ENCODE measurements around the gene COBLL1.

COBLL1 gene

DNA sequence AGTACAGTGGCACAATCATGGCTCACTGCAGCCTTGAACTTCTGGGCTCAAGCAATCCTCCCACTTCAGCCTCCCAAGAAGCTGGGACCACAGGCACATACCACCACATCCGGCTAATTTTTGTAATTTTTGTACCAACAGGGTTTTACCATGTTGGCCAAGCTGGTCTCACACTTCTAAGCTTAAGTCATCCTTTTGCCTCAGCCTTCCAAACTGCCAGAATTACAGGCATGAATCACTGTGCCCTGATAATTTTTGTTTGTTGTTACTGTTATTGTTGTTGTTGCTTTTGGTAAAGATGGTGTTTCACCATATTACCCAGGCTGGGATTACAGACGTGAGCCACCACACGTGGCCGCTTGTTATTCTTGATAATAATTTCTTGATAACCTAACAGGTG is 10.5 kb upstream of the COBLL1 start:
- DNase-seq (ENCODE audit: low read depth), result no peak

DNA sequence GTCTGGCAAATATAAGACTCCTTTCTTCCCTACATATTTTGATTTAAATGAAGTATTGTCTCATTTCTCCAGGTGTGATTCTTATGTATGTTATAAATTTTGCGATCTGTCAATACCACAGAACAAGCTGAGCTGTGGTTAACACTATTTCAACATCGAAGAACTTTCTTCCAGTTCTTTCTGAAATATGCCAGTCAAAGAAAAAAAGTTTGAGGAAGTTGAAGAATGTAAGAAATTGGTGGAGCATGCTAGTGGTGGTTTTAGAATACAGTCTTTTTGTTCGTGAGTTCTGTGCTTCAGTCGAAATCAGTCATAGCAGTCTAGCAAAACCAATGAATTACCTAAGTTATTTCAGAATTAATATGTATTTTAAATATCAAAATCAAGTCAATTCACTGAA is 8.6 kb upstream of the COBLL1 start:
- no peak for DNase-seq (ENCODE audit: low read depth)

DNA sequence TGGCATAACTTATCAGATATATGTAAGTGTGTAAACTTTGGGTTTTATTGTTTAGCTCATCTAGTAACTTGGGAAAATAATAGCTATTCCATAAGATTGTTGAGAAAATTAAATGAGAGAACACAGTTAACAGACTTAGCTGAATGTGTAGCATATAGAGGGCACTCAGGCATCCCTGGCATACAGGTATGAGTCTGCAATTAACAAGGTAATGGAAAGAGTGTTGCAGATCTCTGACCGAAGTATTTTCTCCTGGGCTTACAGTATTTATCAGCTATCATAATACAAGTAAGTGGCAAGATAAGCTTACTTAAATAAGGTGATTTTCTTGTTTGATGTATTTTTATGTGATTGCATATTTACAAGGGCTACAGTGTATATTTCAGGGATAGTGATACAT is 7.9 kb upstream of the COBLL1 start:
- no peak for DNase-seq (ENCODE audit: low read depth)

DNA sequence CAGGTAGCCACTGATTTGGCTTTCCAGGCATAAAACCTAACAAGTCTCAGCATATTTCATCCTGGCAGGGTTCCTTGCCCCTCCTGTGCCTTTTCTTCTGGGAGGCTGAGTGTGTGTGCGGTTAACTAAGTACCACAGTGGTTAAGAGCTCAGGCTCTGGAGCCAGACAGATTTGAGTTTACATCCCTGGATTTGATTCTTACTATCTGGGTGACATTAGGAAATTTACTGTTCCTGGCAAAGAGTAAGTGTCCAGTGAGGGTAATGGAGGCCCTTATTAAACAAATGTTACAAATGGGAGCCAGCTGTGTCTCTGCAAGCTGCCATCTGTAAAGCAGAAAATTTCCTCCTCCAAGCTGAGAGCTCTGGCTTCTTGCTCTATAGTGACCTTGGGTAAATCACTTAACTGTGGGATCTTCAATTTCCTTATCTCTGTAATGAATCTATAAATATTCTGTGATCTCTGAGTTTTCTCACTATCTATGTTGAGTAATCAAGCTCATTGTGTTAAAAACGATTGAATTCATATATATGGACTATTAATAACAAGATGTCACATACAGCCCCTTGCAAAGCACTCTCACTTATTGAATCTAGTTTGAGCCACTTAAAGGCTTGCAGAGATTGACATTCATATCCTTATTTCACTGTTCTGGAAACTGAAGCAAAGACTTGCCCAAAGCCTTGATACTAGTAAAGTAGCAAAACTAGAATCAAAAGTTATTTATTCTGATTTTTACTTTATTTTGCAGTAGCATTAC is 6.5 kb upstream of the COBLL1 start:
- no peak for DNase-seq (ENCODE audit: low read depth)

DNA sequence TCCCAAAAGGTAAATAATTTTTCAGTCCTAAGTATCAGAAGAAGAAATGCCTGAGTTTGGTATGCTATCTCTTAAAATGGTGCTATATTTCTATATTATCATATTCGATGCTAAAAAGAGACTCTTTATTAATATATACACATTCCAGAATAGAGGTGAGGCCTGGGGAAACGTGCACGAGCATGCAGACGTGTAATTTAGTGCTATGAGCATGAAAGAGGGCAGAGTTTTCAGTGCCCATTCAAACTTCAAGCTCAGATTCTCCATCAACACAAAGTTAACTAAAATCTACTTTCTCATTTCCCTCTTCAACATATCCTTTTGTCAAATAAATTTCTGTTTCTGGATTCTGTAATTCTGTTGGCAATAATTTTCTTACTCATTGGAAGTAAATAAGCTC is 5.7 kb upstream of the COBLL1 start:
- DNase-seq (ENCODE audit: low read depth), result no peak

DNA sequence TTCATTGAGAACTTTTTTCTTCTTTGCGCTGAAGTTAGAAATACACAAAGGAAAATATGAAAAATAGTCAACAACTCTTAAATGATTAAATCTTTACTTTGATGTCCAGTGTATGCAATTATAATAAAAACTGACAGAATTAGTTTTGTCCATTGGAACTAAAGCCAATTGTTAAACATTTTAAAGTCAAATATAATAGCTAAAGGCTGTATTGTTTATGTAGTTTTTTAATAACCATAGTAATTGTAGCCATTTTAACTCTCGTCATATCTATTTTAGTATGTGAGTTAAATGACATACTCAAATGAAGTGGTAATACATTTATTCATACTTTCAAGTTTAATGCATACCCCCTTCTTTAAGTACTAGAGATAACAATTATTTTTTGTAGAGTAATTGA is 4.7 kb upstream of the COBLL1 start:
- DNase-seq (ENCODE audit: low read depth), result no peak

DNA sequence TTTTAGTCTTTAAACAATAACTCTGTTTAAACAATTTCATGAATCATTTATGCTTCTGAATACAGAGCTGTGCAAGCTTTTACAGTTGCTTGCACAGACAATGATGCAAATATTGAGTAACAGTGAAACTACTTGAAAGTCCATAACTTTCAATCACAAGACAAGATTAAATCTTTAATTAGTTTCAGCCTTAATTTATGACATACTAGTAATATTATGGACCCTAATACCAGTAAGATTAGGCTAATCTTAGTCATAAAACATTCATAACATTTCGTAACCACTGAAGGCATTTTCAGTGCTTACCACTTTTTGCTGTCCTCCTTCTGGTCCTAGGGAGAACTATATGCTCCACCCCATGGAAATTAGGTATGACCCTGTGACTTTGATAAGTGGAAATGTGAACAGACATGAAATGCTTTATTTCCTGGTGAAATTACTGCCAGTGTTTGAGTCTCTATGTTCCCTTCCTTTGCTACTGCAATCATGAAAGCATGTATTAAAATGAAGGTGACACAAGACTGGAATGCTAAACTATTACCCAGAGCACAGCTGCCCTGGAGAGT is 1.8 kb upstream of the COBLL1 start:
- DNase-seq (ENCODE audit: low read depth), result no peak

DNA sequence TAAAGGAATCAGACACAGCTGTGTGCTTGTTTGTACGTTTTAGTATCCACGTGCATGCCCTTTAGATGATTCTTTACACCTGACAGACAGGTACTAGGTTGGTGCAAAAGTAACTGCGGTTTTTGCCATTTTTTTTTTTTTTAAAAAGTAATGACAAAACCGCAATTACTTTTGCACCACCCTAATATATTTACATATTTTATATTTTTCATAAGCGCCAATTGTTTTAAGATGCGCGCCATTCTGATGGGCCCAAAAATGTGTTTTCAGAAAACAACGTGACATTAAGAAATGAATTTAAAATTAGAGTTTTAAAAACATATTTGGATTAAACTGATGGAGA is 972 bp upstream of the COBLL1 start:
- DNase-seq (ENCODE audit: low read depth), result no peak

DNA sequence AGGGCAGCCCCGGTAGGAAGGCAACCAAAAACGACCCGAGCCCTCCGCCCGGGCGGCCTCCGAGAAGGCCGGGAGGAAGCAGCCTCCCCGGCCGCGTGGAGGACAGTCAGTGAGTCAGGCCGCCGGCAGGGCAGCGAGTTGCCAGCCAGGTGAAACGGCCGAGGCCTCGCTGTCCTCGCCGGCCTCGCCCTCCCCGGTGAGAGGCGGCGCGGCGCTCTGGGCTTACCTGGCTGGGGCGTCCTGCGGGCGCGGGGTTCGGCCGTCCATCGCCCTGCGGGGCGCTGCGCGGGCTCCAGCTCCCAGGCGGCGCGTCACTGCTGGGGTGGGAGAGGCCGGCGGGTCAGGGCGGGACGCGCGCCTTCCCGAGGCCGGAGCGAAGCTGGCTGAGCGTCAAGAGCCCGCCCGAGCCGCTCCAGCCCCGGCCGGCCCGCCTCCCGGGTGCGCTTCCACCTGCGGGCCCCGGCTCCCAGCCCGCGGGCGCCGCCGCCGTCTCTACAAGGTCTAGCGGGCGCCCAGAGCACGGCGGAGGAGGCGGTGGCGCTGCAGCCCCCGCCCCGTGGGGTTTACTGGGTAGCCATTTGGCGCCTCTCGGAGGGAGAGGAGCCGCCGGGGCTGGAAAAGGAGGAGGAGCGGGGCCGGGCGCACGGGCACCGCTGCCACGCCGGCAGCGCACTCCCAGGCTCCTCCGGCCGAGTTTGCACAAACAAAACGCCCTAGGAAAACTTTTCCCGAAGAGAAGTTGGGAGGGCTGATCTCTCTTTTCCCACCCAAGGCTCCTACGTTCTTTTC is 499 bp downstream of the COBLL1 start:
- no peak for DNase-seq (ENCODE audit: low read depth)

DNA sequence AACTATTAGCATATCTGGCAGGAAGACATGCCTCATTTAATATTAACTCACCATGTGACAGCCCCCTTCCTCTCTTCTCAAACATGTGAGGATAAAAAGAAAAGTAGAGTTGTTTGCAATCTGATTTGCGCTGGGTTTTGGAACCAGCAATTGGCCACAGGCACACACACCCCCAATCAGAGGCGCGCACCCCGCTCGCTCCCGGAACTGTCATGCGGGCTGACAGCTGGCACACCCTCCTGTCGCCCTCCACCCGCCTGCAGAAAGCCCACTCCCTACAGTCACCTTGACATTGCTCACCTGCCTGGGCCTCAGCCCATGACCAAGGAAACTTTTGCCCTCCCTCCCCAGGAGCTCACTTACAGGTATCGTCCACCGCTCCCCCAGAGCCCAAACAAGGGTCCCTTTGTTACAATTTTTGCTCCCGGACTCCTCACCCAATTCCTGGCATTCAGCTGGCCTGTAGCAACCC is 1.1 kb downstream of the COBLL1 start:
- DNase-seq (ENCODE audit: low read depth), result no peak

DNA sequence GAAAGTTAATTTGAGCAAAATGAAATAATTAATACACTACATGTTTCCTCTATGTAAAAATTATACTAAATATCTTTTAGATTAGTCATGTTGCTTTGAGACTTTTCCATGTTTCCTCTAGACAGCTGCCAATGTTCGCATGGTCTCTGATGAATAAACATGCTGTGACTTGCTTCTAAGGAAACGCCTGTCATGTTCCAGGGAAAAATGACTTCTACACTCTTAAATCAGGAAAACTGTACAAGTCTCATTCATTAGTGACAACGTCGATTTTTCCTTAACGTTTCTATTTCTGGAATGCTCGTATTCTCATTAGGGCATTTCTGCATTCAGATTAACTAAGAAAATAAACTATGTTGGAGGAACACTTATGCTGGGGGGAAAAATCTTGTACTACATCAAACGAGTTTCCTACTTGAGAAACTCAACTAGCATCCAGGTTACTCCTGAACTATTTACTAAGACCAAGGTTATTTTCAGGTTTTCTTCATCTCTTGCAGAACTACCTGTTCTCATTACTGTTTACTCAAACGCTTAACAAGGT is 1.6 kb downstream of the COBLL1 start:
- DNase-seq (ENCODE audit: low read depth), result no peak

DNA sequence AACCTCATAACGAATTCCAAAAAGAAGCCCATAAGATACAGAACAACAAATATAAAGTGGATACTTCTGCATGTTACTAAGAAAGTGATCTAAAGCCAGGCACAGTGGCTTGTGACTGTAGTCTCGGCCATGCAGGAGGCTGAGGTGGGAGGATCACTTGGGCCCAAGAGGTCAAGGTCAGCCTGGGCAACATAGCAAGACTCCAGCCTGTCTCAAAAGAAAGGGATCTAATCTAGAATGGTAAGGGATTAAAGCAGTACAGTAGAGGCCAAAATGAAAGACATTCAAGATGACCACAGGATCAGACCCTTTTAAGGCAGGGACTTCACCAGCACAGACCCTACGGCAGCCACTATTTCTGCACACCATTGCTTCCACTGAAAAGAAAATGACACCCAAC is 3.8 kb downstream of the COBLL1 start:
- no peak for DNase-seq (ENCODE audit: low read depth)

DNA sequence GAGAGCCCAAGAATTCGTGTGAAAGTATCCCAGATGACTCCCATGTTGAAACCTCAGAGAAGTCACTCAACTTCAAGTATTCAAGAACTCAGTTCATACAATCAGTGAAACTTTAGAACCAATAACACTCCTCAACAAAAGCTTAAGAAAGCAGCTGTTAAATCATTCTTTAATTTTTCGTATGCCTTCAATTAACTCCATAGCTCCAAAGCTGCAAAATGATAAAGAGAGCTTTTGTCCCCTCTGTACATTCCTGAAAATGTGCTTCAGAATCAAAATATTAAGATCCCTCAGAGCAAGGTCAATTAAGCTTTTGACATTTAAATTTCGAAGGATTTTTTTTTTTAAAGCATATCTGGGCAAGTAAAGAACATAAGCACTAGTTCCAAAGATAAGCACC is 4.7 kb downstream of the COBLL1 start:
- DNase-seq (ENCODE audit: low read depth), result no peak

DNA sequence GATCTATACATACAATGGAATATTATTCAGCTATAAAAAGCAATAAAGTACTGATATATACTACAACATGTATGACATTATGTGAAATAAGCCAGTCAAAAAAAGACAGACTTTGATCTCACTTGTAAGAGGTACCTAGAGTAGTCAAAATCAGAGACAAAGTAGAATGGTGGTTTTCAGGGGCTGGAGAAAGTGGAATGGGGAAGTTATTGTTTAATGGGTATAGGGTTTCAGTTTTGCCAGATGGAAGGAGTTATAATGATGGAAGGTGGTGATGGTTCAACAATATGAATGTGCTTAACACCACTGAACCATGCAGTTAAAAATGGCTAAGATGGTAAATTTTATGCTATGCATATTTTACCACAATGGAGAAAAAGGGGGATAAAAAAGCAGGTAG is 6.3 kb downstream of the COBLL1 start:
- DNase-seq (ENCODE audit: low read depth), result no peak

DNA sequence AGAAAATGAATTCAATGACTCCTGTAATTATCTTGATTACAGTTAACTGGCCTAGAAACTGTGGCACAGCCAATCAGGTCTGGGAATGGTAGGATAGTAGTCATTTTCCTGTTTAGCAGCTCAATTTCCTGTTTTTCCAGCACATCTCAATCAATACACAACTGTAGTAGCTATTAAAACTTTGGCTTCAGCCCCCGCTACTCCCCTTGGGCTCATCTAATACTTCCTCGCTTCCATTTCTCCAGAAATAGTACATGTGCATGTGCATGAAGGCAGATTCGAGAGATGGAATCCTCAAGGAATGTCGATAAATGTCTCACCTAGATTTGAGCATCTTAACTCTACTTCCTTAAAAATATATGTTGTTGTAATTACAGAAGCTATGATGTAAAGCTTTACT is 9.7 kb downstream of the COBLL1 start:
- DNase-seq (ENCODE audit: low read depth), result no peak

DNA sequence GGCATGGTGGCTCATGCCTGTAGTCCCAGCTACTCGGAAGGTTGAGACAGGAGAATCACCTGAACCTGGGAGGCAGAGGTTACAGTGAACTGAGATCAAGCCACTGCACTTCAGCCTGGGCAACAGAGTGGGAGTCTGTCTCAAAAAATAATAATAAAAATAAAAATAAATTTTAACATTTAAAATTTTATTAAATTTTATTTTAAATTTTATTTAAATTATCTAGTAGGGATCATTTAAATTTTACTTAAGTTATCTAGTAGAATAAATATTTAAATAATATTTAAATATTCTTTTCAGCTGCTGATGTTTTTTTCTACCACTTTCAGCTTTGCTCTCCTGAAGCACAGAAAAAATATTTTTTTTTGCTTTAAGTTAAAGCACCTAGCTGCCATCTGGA is 10.4 kb downstream of the COBLL1 start:
- DNase-seq (ENCODE audit: low read depth), result no peak

DNA sequence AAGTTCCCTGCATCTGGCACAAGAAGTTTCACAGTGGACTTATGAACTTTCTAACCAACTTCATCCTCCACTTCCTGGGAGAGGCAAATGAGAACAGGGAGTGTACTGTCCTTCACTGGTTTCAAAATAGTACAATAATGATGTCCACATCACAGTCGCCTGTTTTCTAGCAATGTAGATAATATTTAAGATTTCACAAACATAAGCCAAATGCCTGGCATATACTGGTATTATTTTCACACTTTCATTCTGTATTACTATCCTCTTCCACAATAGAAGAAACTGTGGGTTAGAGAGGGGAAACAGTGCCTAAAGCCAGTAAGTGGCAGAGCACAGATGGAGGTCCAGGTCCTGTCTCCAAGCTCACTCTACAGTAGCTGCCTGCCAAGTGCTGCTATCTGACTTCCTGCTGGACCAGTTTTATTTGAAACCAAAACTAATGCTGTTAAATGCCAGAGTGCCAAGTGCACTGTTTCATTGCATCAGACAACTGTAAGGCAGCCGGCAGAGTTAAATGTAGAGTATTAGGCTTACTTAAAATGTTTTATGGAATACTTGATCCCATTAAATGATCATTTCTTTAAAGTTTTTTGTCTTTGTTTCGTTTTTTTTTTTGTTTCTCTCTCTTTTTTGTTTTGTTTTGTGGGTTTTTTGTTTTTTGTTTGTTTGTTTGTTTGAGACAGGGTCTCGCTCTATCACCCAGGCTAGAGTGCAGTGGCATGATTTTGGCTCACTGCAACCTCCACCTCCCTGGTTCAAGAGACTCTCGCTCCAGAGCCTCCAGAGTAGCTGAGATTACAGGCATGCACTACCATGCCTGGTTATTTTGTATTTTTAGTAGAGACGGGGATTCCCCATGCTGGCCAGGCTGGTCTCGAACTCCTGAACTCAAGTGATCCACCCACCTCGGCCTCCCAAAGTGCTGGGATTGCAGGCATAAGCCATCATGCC is 15.1 kb downstream of the COBLL1 start:
- no peak for DNase-seq (ENCODE audit: low read depth)

DNA sequence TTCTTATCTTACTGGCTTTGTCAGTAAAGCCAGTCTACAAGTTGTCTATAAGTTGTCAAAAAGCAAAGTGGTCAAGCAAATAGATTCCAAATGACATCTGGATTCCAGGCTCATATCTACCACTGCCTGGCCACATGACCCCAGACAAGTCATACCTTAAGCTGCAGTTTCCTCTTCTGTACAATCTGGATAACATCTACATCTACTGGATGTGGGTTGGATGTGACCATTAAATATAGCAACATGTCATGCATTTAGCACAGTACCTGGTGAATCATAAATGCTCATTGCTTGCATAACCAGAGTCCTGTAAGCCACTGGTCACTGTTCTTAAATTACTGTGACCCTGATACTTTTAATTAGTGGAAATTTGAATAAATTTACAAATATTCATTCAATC is 16.8 kb downstream of the COBLL1 start:
- DNase-seq (ENCODE audit: low read depth), result no peak

DNA sequence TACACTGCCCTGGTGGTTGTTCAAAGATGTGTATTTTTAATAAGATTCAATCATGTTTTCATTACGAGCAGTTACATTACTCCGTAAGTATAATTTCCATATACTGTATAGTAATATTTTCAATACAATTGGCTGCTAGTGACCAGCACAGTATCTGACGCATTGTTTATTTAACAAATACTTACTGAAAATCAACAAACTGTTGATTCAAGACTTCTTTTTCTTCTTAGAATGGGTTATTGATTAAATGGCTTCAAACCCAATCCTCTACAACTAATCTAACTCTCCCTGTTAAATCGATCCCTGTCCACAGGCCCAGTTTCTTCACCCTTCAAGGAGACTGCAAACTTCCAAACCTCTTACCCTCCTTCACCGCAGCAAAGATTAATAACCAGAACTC is 18.5 kb downstream of the COBLL1 start:
- DNase-seq (ENCODE audit: low read depth), result no peak

DNA sequence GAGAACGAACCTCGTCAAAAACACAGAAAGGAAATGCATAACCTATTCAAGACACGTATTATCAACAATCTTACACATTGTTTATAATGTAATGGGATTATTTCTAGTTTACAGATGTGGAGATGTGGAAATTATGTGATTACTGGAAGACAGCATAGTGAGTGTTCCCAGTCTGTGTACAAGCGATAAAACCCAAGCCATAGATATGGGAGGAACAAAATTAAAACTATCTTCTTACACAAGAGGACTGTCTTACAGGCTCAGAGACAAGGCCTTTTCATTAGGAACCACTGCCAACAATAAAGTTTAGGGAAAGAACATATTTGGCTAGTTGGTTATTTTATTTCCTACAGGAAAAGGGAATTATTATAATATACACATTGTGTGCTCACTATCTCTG is 20.3 kb downstream of the COBLL1 start:
- no peak for DNase-seq (ENCODE audit: low read depth)

DNA sequence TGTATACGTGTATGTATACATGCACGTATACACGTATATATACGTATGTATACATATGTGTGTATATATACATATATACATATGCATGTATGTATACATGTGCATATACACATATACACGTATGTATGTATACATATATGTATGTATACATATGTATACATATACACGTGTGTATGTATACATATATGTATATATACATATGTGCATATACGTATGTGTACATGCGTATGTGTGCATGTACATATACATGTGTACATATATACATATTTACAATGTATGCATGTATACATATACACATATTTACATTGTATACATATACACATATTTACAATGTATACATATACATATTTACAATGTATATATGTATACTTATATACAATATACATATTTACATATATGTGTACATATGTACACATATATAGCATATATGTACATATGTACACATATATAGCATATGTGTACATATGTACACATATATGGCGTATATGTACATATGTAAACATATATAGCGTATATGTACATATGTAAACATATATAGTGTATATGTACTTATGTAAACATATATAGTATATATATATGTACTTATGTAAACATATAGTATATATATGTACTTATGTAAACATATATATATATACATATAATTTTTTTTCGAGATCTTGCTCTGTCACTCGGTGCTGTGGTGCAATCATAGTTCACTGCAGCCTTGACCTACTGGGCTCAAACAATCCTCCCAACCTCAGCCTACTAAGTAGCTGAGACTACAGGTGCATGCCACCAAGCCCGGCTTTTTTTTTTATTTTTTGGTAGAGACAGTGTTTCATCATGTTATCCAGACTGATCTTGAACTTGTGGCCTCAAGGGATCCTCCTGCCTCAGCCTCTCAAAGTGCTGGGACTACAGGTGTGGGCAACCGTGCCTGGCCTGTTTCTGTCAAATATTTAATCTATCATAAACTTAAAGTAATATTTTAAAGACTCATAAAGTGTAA is 23.2 kb downstream of the COBLL1 start:
- no peak for DNase-seq (ENCODE audit: low read depth)

All from non-pigmented ciliary epithelial cell (primary cell).